Heart left ventricle (tissue), 13 donors: ENCODE results near the gene LRRC14B.

Source experiments
- CTCF ChIP-seq, 12 donors: fragments of 200-600 bp; sonication (generic) in 4 of 12; IDR thresholded peaks; one replicate each; pipeline versions ENCODE4 v1.5.0 to v1.8.0; 2018 to 2022; ENCODE audit warnings: antibody characterized with exemption in 12 of 12, mild to moderate bottlenecking in 5 of 12
- POLR2A ChIP-seq, 2 donors: fragments of 450-650 bp; IDR thresholded peaks; one replicate each; pipeline ENCODE4 v1.6.1; 2017; ENCODE audit warnings: antibody characterized with exemption in 2 of 2, mild to moderate bottlenecking in 2 of 2, moderate library complexity in 2 of 2
- donor health status: ischemic (EF 13 %, LVEDD 7.1; RV severe dilation, severe dysfunction).
- donor health status: DM: no; HTN: yes; CAD: no.
- donor health status: DM: no; HTN: no; CAD: no.
- donor health status: ischemic (EF 25% LVEDD 6.9; RV normal size, moderate dysfunction).
- donor health status: ischemic (EF 25% LVEDD 5.7; RV mildly dilated, moderate dysfunction).
- donor health status: ischemic (EF 35%, LVEDD 5.7; RV mildly dilated, moderate dysfunction).
- donor health status: nonischemic (EF 11% LVEDD 7.7; RV severe dilation, severe dysfunction).
- donor health status: DM: yes; HTN: yes; CAD: no.
- donor health status: PGD.
- donor health status: ischemic (EF 29% LVEDD 5.4; RV normal size, mild dysfunction).
- donor health status: nonischemic (EF 23%, LVEDD 6.1; RV moderate dilation, normal function).

- TF ChIP-seq CTCF (IDR thresholded peaks at IDR 0.05) (no peak), POLR2A (IDR thresholded peaks at IDR 0.05) (no peak)
These were observed 794 bp upstream of the LRRC14B start for GRCh38 chr5:190366-191035.
